Upper lobe of right lung (tissue), 1 donor: ENCODE data around the gene RNU5B-1. TPM values are rescaled to one million over a fixed set of nuclear protein-coding genes. Genes with fewer than 3 reads are reported as not detected.

Source experiments
- ATAC-seq: fragments of 200-7000 bp; cut with Tn5 transposase; one replicate; pipeline ENCODE4 v1.9.1; 2020; ENCODE audit warnings: mild to moderate bottlenecking, moderate library complexity
- DNase-seq: peaks from one replicate; pipeline ENCODE4 v3.0.0-alpha.2; 2020
- H3K27ac ChIP-seq: fragments of 200-600 bp; one replicate; pipeline ENCODE4 v1.8.0; 2022
- H3K27me3 ChIP-seq: fragments of 200-600 bp; one replicate; pipeline ENCODE4 v1.8.0; 2022; ENCODE audit warnings: mild to moderate bottlenecking
- H3K36me3 ChIP-seq: fragments of 200-600 bp; one replicate; pipeline ENCODE4 v1.8.0; 2022
- H3K4me1 ChIP-seq: fragments of 200-600 bp; one replicate; pipeline ENCODE4 v1.8.0; 2022
- H3K4me3 ChIP-seq: fragments of 200-600 bp; one replicate; pipeline ENCODE4 v1.8.0; 2022; ENCODE audit warnings: mild to moderate bottlenecking
- H3K9me3 ChIP-seq: fragments of 200-600 bp; one replicate; pipeline ENCODE4 v1.8.0; 2022
- intact Hi-C: fragments of 100-400 bp; cut with DNase I; formaldehyde crosslinking; loops from one replicate; pipeline ENCODE4 v1.11.0; 2022
- total RNA-seq: library from RNA; stranded (reverse); fragmentation: NEBNext Ultra II Directional; extraction: Animal tissue kit (Norgen Biotek cat#: 25700); gene quantifications from one replicate; pipeline ENCODE4 v1.2.1, GENCODE V29; 2021
- TF ChIP-seq, protein P1 (sequence below): fragments of 200-600 bp; IDR thresholded peaks from one replicate; pipeline ENCODE4 v1.8.0; 2022; ENCODE audit warnings: antibody characterized with exemption
- donor health status: DM: no; HTN: yes; CAD: no; lungs with severe emphysema.

Gene RNU5B-1
- total RNA-seq, 1 donor from 2014 or later: 21.6 TPM

DNA sequence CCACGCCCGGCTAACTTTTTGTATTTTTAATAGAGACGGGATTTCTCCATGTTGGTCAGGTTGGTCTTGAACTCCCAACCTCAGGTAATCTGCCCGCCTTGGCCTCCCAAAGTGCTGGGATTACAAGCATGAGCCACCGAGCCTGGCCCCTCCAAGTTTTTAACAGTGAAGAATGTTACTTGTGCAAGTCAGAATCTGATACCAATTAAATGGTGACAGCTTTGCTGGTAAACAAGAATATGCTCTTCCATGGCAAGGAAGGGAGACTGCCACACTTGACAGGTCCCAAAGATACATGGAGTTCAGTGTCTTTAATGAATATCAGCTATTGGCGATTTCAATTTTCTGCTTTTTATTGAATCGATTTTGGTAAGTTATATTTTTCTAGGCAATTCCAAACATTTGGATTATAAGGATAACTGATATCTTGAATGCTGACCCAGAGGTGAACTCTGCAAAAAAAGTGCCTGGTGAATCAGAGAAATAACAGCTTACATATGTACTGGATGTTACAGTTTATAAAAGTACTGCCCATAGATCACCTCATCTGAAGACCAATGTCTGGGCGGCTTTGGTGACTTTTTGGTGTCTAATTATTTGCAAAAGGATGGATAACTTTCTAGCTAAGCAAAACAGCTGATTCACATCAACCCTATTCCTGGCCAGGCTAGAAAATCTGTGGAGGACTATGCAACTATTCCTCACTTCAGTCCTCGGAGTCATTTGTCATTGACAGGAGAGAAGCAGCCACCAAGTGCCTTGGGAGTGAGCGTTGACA, 19.0 kb upstream of the RNU5B-1 start:
- Histone ChIP-seq H3K4me3 (peak overlapping the region; percentile 68), H3K27me3 (no peaks in the 10 kb centered on the region), H3K27ac (peak overlapping the region; percentile 80), H3K36me3 (no peaks in the 10 kb centered on the region), H3K4me1 (peaks cover 14% of the 10 kb centered on the region), H3K9me3 (no peaks in the 10 kb centered on the region)
- ATAC-seq (no peak), DNase-seq (no peak)
- intact Hi-C loops: no loop called here
- TF ChIP-seq, protein P1, sequence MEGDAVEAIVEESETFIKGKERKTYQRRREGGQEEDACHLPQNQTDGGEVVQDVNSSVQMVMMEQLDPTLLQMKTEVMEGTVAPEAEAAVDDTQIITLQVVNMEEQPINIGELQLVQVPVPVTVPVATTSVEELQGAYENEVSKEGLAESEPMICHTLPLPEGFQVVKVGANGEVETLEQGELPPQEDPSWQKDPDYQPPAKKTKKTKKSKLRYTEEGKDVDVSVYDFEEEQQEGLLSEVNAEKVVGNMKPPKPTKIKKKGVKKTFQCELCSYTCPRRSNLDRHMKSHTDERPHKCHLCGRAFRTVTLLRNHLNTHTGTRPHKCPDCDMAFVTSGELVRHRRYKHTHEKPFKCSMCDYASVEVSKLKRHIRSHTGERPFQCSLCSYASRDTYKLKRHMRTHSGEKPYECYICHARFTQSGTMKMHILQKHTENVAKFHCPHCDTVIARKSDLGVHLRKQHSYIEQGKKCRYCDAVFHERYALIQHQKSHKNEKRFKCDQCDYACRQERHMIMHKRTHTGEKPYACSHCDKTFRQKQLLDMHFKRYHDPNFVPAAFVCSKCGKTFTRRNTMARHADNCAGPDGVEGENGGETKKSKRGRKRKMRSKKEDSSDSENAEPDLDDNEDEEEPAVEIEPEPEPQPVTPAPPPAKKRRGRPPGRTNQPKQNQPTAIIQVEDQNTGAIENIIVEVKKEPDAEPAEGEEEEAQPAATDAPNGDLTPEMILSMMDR: no peak

DNA sequence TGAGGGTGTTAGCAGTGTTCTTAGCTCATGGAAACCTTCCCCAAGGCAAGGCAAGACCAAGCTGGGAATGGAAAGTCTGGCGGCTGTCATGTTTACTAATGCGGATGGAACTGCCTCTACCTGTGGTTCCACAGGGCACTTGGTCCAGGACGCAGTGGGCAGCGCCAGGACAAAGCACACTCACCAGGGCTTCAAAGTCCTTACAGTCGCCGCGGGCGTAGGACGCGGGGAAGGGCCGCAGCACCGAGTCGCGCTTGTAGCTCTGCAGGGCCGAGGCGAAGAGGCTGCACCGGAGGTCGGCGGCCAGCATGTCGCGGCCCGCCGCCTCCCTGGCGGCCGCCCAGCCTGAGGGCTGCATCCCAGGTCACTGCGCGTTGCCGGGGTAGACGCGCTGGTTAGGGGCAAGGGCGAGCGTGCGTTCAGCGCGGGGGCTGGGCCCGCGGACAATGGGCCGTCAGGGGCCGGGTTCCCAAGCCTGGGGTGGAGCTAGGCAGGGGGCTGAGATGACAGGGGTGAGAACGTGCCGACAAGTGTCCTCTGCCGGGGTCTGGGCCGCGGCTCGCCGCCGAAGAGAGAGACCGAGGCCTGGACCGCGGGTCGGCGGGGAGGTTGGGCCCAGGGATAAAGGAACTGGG, 18.3 kb upstream of the RNU5B-1 start:
- no peaks in the 10 kb centered on the region for H3K9me3 ChIP-seq
- DNase-seq (no peak), ATAC-seq (peak; percentile 62)
- H3K36me3 ChIP-seq: no peaks in the 10 kb centered on the region
- TF ChIP-seq, protein P1: no peak
- peak overlapping the region; percentile 68 for H3K4me3 ChIP-seq
- peaks cover 14% of the 10 kb centered on the region for H3K4me1 ChIP-seq
- intact Hi-C loops: no loop called here
- H3K27ac ChIP-seq: peak overlapping the region; percentile 80
- H3K27me3 ChIP-seq: no peaks in the 10 kb centered on the region

DNA sequence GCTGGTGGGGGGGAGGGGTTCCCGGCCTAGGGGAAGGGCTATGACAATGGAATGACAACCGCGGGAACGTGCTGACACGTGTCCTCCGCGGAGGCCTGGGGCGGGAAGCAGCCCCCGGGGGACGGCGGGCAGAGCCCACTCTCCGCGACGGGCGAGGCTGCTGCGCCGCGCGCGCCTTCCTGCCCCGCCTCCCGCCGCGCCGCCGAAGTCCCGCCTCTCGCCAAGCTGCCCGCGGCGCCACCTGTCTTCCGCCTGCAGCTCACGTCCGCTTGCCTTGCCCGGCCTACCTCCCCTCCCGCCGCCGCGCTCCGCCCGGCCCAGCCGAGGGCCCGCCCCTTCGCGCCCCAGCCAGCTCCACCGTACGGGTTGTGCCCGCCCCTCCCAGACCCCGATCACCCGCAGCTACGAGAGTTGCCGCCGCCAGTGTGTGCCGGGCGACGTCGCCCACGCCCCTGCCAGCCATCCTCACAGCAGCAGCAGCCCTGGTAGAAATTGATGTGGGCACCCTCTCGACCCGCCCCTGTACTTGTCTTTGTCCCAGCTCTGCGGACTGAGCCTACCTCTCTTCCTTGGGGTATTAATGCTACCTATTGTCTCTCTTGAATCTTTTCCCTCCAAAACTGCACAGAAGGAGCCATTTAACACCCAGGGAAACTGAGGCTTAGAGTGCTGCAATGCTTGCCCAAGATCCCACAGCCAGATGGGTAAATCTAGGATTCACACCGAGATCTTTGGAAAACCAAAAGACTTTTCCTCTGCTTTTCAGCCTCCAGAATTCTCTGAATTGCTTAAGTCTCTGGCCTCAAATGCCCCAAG, 17.6 kb upstream of the RNU5B-1 start, which contains the start of gene PARP16:
PARP16 (minus strand) TSS at position 180 of the 816 bp plus-strand sequence. CDS start 457 bp downstream, outside the sequence.
- no peaks in the 10 kb centered on the region for H3K27me3 ChIP-seq
- ATAC-seq (peak; percentile 97), DNase-seq (peak; percentile 97)
- H3K27ac ChIP-seq: peak within 1 kb of the TSS; percentile 80
- peaks cover 14% of the 10 kb centered on the region for H3K4me1 ChIP-seq
- peak within 1 kb of the TSS; percentile 68 for H3K4me3 ChIP-seq
- intact Hi-C loops: no loop called here
- no peaks in the 10 kb centered on the region for H3K36me3 ChIP-seq
- H3K9me3 ChIP-seq: no peaks in the 10 kb centered on the region
- TF ChIP-seq, protein P1: peak; percentile 49

DNA sequence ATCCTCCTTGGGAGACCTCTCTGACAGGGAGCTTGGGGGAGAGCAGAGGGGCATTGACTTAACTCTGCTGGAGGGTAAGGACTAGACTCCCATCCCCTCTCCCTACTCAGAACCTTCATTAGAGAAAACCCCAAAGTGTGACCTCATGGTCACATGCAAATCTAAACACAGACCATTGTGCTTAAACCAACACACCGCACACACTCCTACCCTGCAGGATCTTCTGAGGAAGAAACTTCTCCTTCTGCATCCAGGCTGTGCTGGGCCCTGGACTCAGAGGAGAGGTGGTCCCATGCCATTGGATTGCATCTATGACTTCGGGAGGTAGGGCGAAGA, 17.0 kb upstream of the RNU5B-1 start:
- DNase-seq (no peak), ATAC-seq (no peak)
- H3K9me3 ChIP-seq: no peaks in the 10 kb centered on the region
- intact Hi-C loops: no loop called here
- H3K4me3 ChIP-seq: peak overlapping the region; percentile 68
- TF ChIP-seq, protein P1: no peak
- H3K27me3 ChIP-seq: no peaks in the 10 kb centered on the region
- peaks cover 14% of the 10 kb centered on the region for H3K4me1 ChIP-seq
- H3K36me3 ChIP-seq: no peaks in the 10 kb centered on the region
- H3K27ac ChIP-seq: peak overlapping the region; percentile 80

DNA sequence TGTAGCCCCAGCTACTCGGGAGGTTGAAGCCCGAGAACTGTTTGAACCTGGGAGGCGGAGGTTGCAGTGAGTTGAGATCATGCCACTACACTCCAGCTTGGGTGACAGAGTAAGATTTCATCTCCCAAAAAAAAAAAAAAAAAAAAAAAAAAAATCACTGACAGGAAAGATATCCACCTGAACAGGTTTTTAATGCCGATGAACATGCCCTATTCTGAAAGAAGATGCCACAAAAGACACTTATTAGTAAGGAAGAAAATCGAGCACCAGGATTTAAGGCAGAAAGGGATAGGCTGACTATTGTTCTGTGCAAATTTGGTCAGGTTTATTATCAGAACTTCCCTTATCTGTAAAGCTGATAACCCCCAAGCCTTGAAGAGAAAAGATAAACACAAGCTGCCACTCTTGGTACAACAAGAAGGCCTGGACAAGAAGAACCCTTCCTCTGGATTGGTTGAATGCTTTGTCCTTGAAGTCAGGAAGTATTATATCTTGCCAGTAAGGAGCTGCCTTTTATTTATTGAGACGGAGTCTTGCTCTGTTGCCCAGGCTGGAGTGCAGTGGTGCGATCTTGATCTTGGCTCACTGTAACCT, 15.1 kb upstream of the RNU5B-1 start:
- Histone ChIP-seq H3K4me3 (no peak overlapping the region), H3K36me3 (no peaks in the 10 kb centered on the region), H3K4me1 (peaks cover 14% of the 10 kb centered on the region), H3K27ac (no peak overlapping the region), H3K9me3 (no peaks in the 10 kb centered on the region), H3K27me3 (no peaks in the 10 kb centered on the region)
- intact Hi-C loops: no loop called here
- no peak for ATAC-seq
- DNase-seq: no peak
- TF ChIP-seq, protein P1: no peak
